ENCODE measurements around the gene CLCN6.

The CLCN6 gene

DNA sequence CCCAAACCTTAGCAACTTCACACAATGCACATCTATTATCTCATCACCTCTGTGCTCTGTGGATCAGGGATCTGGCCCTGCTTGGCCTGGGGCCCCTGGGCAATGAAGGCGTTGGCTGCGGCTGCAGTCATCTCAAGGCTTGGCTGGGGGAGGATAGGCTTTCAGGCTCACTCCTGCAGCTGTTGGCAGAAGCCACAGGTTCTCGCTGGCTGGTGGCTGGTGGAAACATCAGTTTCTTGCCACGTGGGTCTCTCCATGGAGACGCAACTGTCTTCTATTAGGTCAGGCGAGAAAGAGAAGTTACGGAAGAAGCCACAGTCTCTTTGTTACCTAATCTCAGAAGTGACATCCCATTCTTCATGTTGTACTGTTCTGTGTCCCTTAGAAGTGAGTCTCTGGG lies 45.2 kb downstream of the CLCN6 start:
- no peak overlapping the region for H2AFZ ChIP-seq (ENCODE audit: low read length)
- no peaks in the 10 kb centered on the region for H3K79me2 ChIP-seq (ENCODE audit: low read length)
- H3K9ac ChIP-seq (ENCODE audit: low read length): no peak overlapping the region
- no peak overlapping the region for H3K4me3 ChIP-seq (ENCODE audit: low read length)
- H3K36me3 ChIP-seq (replicated peaks; ENCODE audit: insufficient read depth, low read length): no peaks in the 10 kb centered on the region
- H3K9me2 ChIP-seq (replicated peaks; ENCODE audit: insufficient read depth, low read length): no peaks in the 10 kb centered on the region
- H3K4me2 ChIP-seq (ENCODE audit: low read depth, low read length): no peak overlapping the region
- no peak for DNase-seq
- H3F3A ChIP-seq (ENCODE audit: insufficient read depth, low read length): no peaks in the 10 kb centered on the region
- TF ChIP-seq EZH2phosphoT487 (IDR thresholded peaks at IDR 0.05; ENCODE audit: low read length) (no peak), EZH2 (optimal IDR thresholded peaks at IDR 0.05; ENCODE audit: low read depth, low read length) (no peak)
- TF ChIP-seq, protein P1, sequence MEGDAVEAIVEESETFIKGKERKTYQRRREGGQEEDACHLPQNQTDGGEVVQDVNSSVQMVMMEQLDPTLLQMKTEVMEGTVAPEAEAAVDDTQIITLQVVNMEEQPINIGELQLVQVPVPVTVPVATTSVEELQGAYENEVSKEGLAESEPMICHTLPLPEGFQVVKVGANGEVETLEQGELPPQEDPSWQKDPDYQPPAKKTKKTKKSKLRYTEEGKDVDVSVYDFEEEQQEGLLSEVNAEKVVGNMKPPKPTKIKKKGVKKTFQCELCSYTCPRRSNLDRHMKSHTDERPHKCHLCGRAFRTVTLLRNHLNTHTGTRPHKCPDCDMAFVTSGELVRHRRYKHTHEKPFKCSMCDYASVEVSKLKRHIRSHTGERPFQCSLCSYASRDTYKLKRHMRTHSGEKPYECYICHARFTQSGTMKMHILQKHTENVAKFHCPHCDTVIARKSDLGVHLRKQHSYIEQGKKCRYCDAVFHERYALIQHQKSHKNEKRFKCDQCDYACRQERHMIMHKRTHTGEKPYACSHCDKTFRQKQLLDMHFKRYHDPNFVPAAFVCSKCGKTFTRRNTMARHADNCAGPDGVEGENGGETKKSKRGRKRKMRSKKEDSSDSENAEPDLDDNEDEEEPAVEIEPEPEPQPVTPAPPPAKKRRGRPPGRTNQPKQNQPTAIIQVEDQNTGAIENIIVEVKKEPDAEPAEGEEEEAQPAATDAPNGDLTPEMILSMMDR (IDR thresholded peaks at IDR 0.05; ENCODE audit: low read length): no peak
- no peaks in the 10 kb centered on the region for H3K9me3 ChIP-seq (replicated peaks; ENCODE audit: insufficient read depth, low read length)
- H3K27me3 ChIP-seq (replicated peaks; ENCODE audit: insufficient read depth, low read length): peaks cover 38% of the 10 kb centered on the region
- no peaks in the 10 kb centered on the region for H3K4me1 ChIP-seq (ENCODE audit: low read length)
- no peaks in the 10 kb centered on the region for H4K20me1 ChIP-seq (ENCODE audit: insufficient read depth, low read length)
- H3K27ac ChIP-seq (ENCODE audit: low read length): no peak overlapping the region

DNA sequence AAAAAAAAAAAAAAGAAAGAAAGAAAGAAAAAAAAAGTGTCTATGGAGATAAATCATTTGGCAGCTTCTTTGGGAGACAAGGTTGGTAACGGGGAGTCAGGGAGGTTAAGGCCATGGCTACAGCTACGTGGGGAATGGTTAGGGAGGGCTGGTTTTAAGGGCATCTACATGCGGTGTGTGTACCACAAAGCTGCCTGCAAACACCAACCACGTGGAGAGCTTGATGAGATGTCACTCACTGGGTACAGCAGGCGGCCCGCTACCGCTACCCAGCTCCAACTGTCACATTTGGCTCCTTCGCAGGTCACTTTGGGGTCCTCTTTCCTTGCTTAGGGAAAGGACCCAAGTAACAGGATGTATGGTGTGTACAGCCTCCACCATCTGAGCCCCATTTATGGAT lies 48.5 kb downstream of the CLCN6 start:
- Histone ChIP-seq H3F3A (ENCODE audit: insufficient read depth, low read length) (no peaks in the 10 kb centered on the region), H3K9ac (ENCODE audit: low read length) (no peak overlapping the region), H3K9me3 (replicated peaks; ENCODE audit: insufficient read depth, low read length) (no peaks in the 10 kb centered on the region), H2AFZ (ENCODE audit: low read length) (no peak overlapping the region), H3K4me1 (ENCODE audit: low read length) (no peaks in the 10 kb centered on the region), H3K36me3 (replicated peaks; ENCODE audit: insufficient read depth, low read length) (no peaks in the 10 kb centered on the region), H3K4me2 (ENCODE audit: low read depth, low read length) (no peak overlapping the region), H3K4me3 (ENCODE audit: low read length) (no peak overlapping the region), H3K79me2 (ENCODE audit: low read length) (no peaks in the 10 kb centered on the region), H3K27me3 (replicated peaks; ENCODE audit: insufficient read depth, low read length) (peaks cover 70% of the 10 kb centered on the region), H4K20me1 (ENCODE audit: insufficient read depth, low read length) (no peaks in the 10 kb centered on the region), H3K27ac (ENCODE audit: low read length) (no peak overlapping the region), H3K9me2 (replicated peaks; ENCODE audit: insufficient read depth, low read length) (no peaks in the 10 kb centered on the region)
- no peak for DNase-seq
- TF ChIP-seq EZH2 (optimal IDR thresholded peaks at IDR 0.05; ENCODE audit: low read depth, low read length) (no peak), EZH2phosphoT487 (IDR thresholded peaks at IDR 0.05; ENCODE audit: low read length) (no peak)
- TF ChIP-seq, protein P1 (IDR thresholded peaks at IDR 0.05; ENCODE audit: low read length): no peak

DNA sequence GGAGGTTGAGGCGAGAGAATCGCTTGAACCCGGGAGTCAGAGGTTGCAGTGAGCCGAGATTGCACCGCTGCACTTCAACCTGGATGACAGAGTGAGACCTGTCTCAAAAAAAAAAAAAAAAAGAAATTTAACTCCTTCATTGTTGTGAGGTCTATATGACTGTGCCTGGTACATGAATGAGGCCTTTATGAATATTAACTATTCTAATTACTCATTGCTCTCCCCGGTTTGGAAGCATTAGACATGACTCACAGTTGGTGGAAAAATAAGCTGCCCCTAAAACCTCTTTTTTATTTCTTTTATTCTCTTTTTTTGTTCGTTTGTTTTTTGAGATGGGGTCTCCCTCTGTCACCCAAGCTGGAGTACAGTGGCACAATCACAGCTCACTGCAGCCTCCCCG lies 49.4 kb downstream of the CLCN6 start:
- no peaks in the 10 kb centered on the region for H4K20me1 ChIP-seq (ENCODE audit: insufficient read depth, low read length)
- H3F3A ChIP-seq (ENCODE audit: insufficient read depth, low read length): no peaks in the 10 kb centered on the region
- H2AFZ ChIP-seq (ENCODE audit: low read length): no peak overlapping the region
- no peaks in the 10 kb centered on the region for H3K79me2 ChIP-seq (ENCODE audit: low read length)
- H3K36me3 ChIP-seq (replicated peaks; ENCODE audit: insufficient read depth, low read length): no peaks in the 10 kb centered on the region
- no peak overlapping the region for H3K9ac ChIP-seq (ENCODE audit: low read length)
- H3K4me3 ChIP-seq (ENCODE audit: low read length): no peak overlapping the region
- H3K4me2 ChIP-seq (ENCODE audit: low read depth, low read length): no peak overlapping the region
- no peak overlapping the region for H3K27ac ChIP-seq (ENCODE audit: low read length)
- no peak for DNase-seq
- H3K9me3 ChIP-seq (replicated peaks; ENCODE audit: insufficient read depth, low read length): no peaks in the 10 kb centered on the region
- no peak for TF ChIP-seq EZH2phosphoT487 (IDR thresholded peaks at IDR 0.05; ENCODE audit: low read length)
- TF ChIP-seq, protein P1 (IDR thresholded peaks at IDR 0.05; ENCODE audit: low read length): no peak
- no peak for TF ChIP-seq EZH2 (optimal IDR thresholded peaks at IDR 0.05; ENCODE audit: low read depth, low read length)
- peaks cover 75% of the 10 kb centered on the region for H3K27me3 ChIP-seq (replicated peaks; ENCODE audit: insufficient read depth, low read length)
- H3K9me2 ChIP-seq (replicated peaks; ENCODE audit: insufficient read depth, low read length): no peaks in the 10 kb centered on the region
- H3K4me1 ChIP-seq (ENCODE audit: low read length): no peaks in the 10 kb centered on the region

Measured in MM.1S (cell line).